Upper lobe of left lung (tissue), 6 donors: ENCODE data around the gene MAN1C1. TPM values are rescaled to one million over a fixed set of nuclear protein-coding genes. Genes with fewer than 3 reads are reported as not detected.

Experiments
- ATAC-seq, 2 donors: fragments of 200-7000 bp; cut with Tn5 transposase; one replicate each; pipeline ENCODE4 v1.9.1; 2022; ENCODE audit warnings: mild to moderate bottlenecking in 2 of 2, moderate library complexity in 2 of 2; ENCODE audit not compliant: low FRiP score in 2 of 2
- DNase-seq, 2 donors: peaks; one replicate each; pipeline ENCODE4 v3.0.0-alpha.2; 2019 to 2020
- H3K27ac ChIP-seq, 4 donors: fragments of 200-600 bp; sonication (generic); one replicate each; pipeline ENCODE4 v1.5.1; 2016 to 2019
- H3K27me3 ChIP-seq, 4 donors: fragments of 200-600 bp; sonication (generic); one replicate each; pipeline ENCODE4 v1.5.1; 2017 to 2019
- H3K36me3 ChIP-seq, 4 donors: fragments of 200-600 bp; sonication (generic); one replicate each; pipeline ENCODE4 v1.5.1; 2016 to 2019
- H3K4me1 ChIP-seq, 4 donors: fragments of 200-600 bp; sonication (generic); one replicate each; pipeline ENCODE4 v1.5.1; 2018 to 2019
- H3K4me3 ChIP-seq, 4 donors: fragments of 200-600 bp; sonication (generic); one replicate each; pipeline ENCODE4 v1.5.1; 2017 to 2019; ENCODE audit warnings: mild to moderate bottlenecking in 2 of 4, moderate library complexity in 1 of 4
- H3K9me3 ChIP-seq, 4 donors: fragments of 200-600 bp; sonication (generic); one replicate each; pipeline ENCODE4 v1.5.1; 2018 to 2019
- EP300 ChIP-seq, 4 donors: sonication (generic); formaldehyde crosslinking; IDR thresholded peaks; one replicate each; pipeline ENCODE4 v1.5.1; 2017; ENCODE audit warnings: antibody characterized with exemption in 4 of 4, control low read depth in 2 of 4
- POLR2A ChIP-seq, 4 donors: fragments of 450-650 bp; IDR thresholded peaks; one replicate each; pipeline ENCODE4 v1.5.1; 2016 to 2017; ENCODE audit warnings: antibody characterized with exemption in 4 of 4, mild to moderate bottlenecking in 2 of 4
- POLR2AphosphoS5 ChIP-seq, 2 donors: sonication (generic); formaldehyde crosslinking; IDR thresholded peaks; one replicate each; pipeline ENCODE4 v1.5.1; 2017; ENCODE audit warnings: antibody characterized with exemption in 2 of 2
- WGBS, 2 donors: methylation state at CpG; one replicate each; pipeline ENCODE4 v1.1.5; 2017 to 2018; 5-methylcytosine and 5-hydroxymethylcytosine counted together
- total RNA-seq, 6 donors: library from RNA; depleted of rRNA in 4 of 6; stranded (reverse); fragments of >200 nt in 4 of 6; gene quantifications; one replicate each; pipeline versions ENCODE4 v1.1.0 to v1.2.1, GENCODE V29; 2016 to 2021
- TF ChIP-seq, protein P1 (sequence below), 6 experiments: fragments of 450-650 bp in 4 of 6; fragments of 200-600 bp in 2 of 6; sonication (generic) in 2 of 6; IDR thresholded peaks; one replicate each; pipeline ENCODE4 v1.5.1; 2016 to 2019; ENCODE audit warnings: antibody characterized with exemption in 6 of 6
- donor health status: DM: no; HTN: no; CAD: no; lungs with moderate emphysema.
- donor health status: DM: no; HTN: yes; CAD: no; lungs with severe emphysema.

MAN1C1 gene
- total RNA-seq, 6 donors from 2014 or later, result 5.3 to 32.5 (median 16.2) TPM

GRCh38 chr1:25758466-25759070 lies 142.0 kb downstream of the MAN1C1 start:
- TF ChIP-seq, protein P1, sequence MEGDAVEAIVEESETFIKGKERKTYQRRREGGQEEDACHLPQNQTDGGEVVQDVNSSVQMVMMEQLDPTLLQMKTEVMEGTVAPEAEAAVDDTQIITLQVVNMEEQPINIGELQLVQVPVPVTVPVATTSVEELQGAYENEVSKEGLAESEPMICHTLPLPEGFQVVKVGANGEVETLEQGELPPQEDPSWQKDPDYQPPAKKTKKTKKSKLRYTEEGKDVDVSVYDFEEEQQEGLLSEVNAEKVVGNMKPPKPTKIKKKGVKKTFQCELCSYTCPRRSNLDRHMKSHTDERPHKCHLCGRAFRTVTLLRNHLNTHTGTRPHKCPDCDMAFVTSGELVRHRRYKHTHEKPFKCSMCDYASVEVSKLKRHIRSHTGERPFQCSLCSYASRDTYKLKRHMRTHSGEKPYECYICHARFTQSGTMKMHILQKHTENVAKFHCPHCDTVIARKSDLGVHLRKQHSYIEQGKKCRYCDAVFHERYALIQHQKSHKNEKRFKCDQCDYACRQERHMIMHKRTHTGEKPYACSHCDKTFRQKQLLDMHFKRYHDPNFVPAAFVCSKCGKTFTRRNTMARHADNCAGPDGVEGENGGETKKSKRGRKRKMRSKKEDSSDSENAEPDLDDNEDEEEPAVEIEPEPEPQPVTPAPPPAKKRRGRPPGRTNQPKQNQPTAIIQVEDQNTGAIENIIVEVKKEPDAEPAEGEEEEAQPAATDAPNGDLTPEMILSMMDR (IDR thresholded peaks at IDR 0.05), result no peak
- TF ChIP-seq POLR2A (IDR thresholded peaks at IDR 0.05) (no peak), POLR2AphosphoS5 (IDR thresholded peaks at IDR 0.05) (no peak), EP300 (IDR thresholded peaks at IDR 0.05) (no peak)
- no peaks in the 10 kb centered on the region for H3K9me3 ChIP-seq
- no peak for ATAC-seq
- H3K27me3 ChIP-seq, result no peaks in the 10 kb centered on the region
- 95 to 99% methylated on average over 13 to 15 of the region's 15 CpGs for WGBS, 2 donors
- H3K36me3 ChIP-seq, result no peaks in the 10 kb centered on the region
- H3K4me3 ChIP-seq, result no peak overlapping the region
- no peak overlapping the region for H3K27ac ChIP-seq
- DNase-seq, result no peak
- peaks cover 0 to 17% (median 12%) of the 10 kb centered on the region in 4 donors for H3K4me1 ChIP-seq

GRCh38 chr1:25760122-25760719 lies 143.6 kb downstream of the MAN1C1 start:
- TF ChIP-seq POLR2AphosphoS5 (IDR thresholded peaks at IDR 0.05) (no peak), POLR2A (IDR thresholded peaks at IDR 0.05) (no peak), EP300 (IDR thresholded peaks at IDR 0.05) (no peak)
- TF ChIP-seq, protein P1 (IDR thresholded peaks at IDR 0.05), result no peak
- Histone ChIP-seq H3K9me3 (no peaks in the 10 kb centered on the region), H3K4me3 (no peak overlapping the region), H3K36me3 (peaks cover 0 to 6% (median 1%) of the 10 kb centered on the region in 4 donors), H3K27me3 (no peaks in the 10 kb centered on the region), H3K27ac (no peak overlapping the region), H3K4me1 (peaks cover 0 to 8% (median 4%) of the 10 kb centered on the region in 4 donors)
- DNase-seq (no peak), ATAC-seq (no peak)
- WGBS, 2 donors, result 89 to 95% methylated on average over 11 of the region's 11 CpGs

- WGBS, 2 donors, result 68 to 94% methylated on average over 5 of the region's 5 CpGs
Measured at GRCh38 chr1:25760871-25761270, 144.3 kb downstream of the MAN1C1 start.

GRCh38 chr1:25763493-25763892 lies 146.9 kb downstream of the MAN1C1 start:
- no peak overlapping the region for H3K4me3 ChIP-seq
- H3K36me3 ChIP-seq, result peaks cover 0 to 6% (median 1%) of the 10 kb centered on the region in 4 donors
- ATAC-seq (no peak), DNase-seq (no peak)
- TF ChIP-seq POLR2A (IDR thresholded peaks at IDR 0.05) (no peak), EP300 (IDR thresholded peaks at IDR 0.05) (no peak), POLR2AphosphoS5 (IDR thresholded peaks at IDR 0.05) (no peak)
- TF ChIP-seq, protein P1 (IDR thresholded peaks at IDR 0.05), result no peak
- WGBS, 2 donors, result 79 to 88% methylated on average over 4 to 10 of the region's 10 CpGs
- H3K4me1 ChIP-seq, result no peaks in the 10 kb centered on the region
- H3K9me3 ChIP-seq, result no peaks in the 10 kb centered on the region
- H3K27me3 ChIP-seq, result no peaks in the 10 kb centered on the region
- H3K27ac ChIP-seq, result no peak overlapping the region

More at GRCh38 chr1:25760871-25761270, 144.3 kb downstream of the MAN1C1 start:
- DNase-seq (no peak), ATAC-seq (no peak)
- no peak for TF ChIP-seq EP300 (IDR thresholded peaks at IDR 0.05)
- TF ChIP-seq, protein P1 (IDR thresholded peaks at IDR 0.05), result no peak
- TF ChIP-seq POLR2AphosphoS5 (IDR thresholded peaks at IDR 0.05), result no peak
- TF ChIP-seq POLR2A (IDR thresholded peaks at IDR 0.05), result no peak
- H3K9me3 ChIP-seq, result no peaks in the 10 kb centered on the region
- H3K27me3 ChIP-seq, result no peaks in the 10 kb centered on the region
- H3K36me3 ChIP-seq, result peaks cover 0 to 6% (median 1%) of the 10 kb centered on the region in 4 donors
- no peak overlapping the region for H3K4me3 ChIP-seq
- H3K27ac ChIP-seq, result no peak overlapping the region
- H3K4me1 ChIP-seq, result peaks cover 0 to 4% (median 4%) of the 10 kb centered on the region in 4 donors
